GM10266 (cell line): Measurements from ENCODE around the gene OGFR.

Source experiments
- DNase-seq: peaks from one replicate; pipeline ENCODE4 v3.0.0; 2012; ENCODE audit errors: extremely low spot score
- CTCF ChIP-seq: IDR thresholded peaks from 2 replicates; pipeline ENCODE4 v1.5.1; 2012; ENCODE audit warnings: mild to moderate bottlenecking, low read depth; ENCODE audit not compliant: control insufficient read depth, insufficient read depth; ENCODE audit errors: missing control alignments

The OGFR gene

GRCh38 chr20:62817975-62818591, 13.4 kb downstream of the OGFR start:
- no peak for DNase-seq
- no peak for TF ChIP-seq CTCF

- no peak for TF ChIP-seq CTCF
- DNase-seq = no peak
These were observed 14.2 kb downstream of the OGFR start for GRCh38 chr20:62818592-62819493.

GRCh38 chr20:62819494-62820174, 15.0 kb downstream of the OGFR start:
- DNase-seq = no peak
- no peak for TF ChIP-seq CTCF

GRCh38 chr20:62820208-62820961, 15.8 kb downstream of the OGFR start:
- DNase-seq = no peak
- TF ChIP-seq CTCF = no peak

GRCh38 chr20:62820962-62821725, 16.5 kb downstream of the OGFR start:
- no peak for TF ChIP-seq CTCF
- DNase-seq = no peak

GRCh38 chr20:62821726-62822210, 17.1 kb downstream of the OGFR start:
- no peak for DNase-seq
- TF ChIP-seq CTCF = no peak
